ENCODE measurements around the gene KPNA4.
A peak's percentile ranks its signal among the peaks of the same experiment; 100 is the strongest.
"Not testable (repeated sequence)": the region's sequence is repeated elsewhere in the genome, so short reads cannot be mapped to it uniquely, and the experiment has no call there.

Gene KPNA4

GRCh38 chr3:160565442-160566403 lies at the start of gene KPNA4:
Gene KPNA4 (minus strand): TSS chr3:160565571. CDS start chr3:160565282, 289 bp downstream.
- peak; percentile 98 for DNase-seq

DNA sequence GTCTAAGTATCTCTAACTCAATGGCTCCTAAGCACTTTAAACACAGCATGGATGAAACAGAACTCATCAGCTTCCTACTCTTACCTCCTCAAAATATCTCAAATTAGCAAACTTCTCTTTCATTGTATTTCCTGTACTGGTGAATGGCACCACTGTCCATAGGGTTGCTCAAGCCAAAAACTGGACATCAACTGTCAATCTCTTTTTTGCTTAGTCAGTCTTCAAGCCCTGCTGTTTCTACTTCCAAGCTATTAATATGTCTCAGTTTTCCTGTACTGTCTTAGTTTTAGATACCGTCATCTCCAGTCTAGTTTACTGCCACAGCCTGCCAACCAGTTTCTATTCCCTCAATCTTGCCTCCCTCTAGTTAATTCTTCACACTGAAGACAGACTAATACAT lies 48.3 kb upstream of the KPNA4 start:
- no peak for DNase-seq

DNA sequence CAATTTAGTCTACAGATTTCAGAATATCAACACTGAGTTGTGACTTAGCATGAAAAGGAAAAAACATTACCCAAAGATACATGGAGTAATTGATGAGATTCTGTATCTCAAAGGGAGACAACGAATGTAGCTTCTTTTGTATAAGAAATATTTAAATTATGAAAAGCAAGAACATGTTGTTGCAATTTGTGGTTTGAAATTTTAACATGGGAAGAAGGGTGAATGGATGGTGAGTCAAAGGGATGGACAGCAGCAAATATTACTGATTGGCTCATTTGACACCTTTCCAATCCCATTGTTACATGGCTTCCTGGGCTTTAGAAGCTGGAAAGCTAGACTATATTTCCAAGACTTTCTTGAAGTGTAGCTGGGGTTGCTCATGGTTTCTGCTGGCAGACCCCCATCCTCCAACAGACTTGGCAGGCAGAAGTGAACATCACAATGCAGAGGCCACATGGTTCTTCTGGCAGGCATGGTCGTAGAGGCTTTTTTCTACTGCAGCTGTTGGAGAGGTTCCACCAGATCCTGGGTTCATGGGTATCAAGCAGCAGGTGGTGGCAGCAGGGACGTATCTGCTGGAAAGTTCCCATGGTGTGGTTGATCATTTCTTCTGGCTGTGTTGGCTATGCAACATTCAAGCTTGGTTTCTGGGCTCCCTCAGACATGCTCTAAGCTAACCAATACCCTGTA lies 47.2 kb upstream of the KPNA4 start:
- DNase-seq: no peak

DNA sequence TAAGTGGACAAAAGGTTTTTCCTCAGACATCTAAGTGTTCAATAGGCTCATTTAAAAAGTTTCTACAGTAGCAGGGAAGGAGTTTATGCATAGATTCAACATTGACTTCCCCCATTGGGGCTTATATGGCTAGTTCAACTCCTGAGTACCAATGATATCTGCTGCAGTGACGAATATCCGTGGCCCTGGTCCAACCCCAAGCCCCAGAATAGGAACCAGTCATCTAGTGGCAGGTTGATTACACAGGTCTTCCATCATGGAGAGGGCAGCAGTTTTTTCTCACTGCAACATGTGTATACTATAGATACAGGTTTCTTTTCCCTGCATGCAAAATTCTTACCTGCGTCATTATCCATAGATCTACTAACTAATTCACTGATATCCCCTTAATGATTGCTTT lies 45.8 kb upstream of the KPNA4 start:
- no peak for DNase-seq

- DNase-seq: no peak
Measured at GRCh38 chr3:160608870-160609269, 43.5 kb upstream of the KPNA4 start.

DNA sequence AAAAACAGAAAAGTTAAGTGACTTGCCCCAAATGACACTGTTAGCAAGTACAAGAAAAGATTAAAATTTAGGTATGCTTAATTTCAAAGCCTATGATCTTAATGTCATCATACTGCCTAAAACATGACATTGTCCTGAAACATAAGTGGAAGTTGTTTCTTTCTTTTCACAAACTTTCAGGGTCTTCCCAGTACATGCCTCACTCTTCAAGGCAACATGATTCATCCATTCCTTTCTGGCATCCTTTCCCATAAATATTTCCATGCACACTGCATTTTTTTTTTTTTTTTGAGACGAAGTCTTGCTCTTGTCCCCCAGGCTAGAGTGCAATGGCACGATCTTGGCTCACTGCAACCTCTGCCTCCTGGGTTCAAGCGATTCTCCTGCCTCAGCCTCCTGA lies 42.5 kb upstream of the KPNA4 start:
- no peak for DNase-seq

GRCh38 chr3:160605315-160605714 lies 39.9 kb upstream of the KPNA4 start:
- no peak for DNase-seq

DNA sequence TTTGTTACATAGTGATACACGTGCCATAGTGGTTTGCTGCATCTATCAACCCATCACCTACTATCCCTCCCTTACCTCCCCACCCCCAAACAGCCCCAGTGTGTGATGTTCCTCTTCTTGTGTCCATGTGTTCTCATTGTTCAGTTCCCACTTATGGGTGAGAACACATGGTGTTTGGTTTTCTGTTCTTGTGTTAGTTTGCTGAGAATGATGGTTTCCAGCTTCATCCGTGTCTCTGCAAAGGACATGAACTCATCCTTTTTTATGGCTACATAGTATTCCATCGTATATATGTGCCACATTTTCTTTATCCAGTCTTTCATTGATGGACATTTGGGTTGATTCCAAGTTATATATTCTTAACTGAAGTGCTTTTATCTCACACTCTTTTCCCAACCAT lies 38.5 kb upstream of the KPNA4 start:
- not testable (repeated sequence) for DNase-seq

DNA sequence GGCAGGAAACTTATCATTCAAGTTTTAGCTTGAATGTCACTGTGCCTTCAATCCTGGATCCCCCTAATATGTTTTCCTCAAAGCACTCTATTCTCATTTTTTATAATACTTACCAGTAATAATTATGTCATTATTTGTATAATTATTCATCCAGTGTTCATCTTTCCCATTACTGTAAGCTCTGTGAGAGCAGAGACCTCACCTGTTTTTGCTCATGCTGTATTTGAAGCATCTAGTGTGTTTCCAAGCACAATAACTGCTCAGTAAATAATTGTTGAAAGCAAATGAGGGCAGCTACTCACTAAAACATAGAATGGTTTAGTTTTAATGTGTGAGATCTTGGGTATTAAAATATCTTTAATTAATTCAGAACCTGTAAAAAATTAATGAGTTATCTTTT lies 36.9 kb upstream of the KPNA4 start:
- DNase-seq: no peak

DNA sequence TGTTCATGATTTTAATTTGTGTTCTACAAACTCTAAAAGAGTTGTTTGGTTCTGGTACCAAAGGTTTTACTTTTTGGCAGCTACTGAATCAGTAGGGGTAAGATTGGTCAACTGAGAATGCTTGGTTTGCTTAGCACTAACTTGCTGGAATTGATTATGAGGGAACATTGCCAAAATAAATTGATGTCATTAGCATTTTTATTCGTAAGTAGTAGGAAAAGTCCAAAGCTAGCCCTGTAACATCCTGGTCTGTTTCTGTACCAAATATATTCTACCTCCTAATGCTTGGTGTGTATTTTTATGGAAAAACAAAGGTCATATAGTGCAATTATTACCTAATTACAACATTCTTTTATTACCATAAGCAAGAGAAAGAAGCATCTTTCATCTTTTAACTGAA lies 35.9 kb upstream of the KPNA4 start:
- no peak for DNase-seq

GRCh38 chr3:160598865-160599264 lies 33.5 kb upstream of the KPNA4 start:
- no peak for DNase-seq

- no peak for DNase-seq
Measured at GRCh38 chr3:160588023-160588422, 22.7 kb upstream of the KPNA4 start.

GRCh38 chr3:160587105-160587504 lies 21.7 kb upstream of the KPNA4 start:
- DNase-seq: no peak

DNA sequence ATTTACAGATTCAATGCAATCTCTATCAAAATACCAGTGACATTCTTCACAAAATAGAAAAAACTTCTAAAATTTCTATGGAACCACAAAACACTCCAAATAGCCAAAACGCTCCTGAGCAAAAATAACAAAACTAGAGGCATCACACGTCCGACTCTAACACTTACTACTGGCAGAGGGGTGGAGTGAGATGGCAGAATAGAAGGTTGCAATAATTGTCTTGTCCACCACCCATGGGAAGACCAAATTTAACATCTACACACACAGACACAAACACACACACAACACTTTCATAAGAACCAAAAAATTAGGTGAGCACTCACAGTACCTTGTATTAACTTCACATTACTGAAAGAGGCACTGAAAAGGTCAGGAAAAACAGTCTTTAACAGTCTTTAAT lies 21.3 kb upstream of the KPNA4 start:
- no peak for DNase-seq

DNA sequence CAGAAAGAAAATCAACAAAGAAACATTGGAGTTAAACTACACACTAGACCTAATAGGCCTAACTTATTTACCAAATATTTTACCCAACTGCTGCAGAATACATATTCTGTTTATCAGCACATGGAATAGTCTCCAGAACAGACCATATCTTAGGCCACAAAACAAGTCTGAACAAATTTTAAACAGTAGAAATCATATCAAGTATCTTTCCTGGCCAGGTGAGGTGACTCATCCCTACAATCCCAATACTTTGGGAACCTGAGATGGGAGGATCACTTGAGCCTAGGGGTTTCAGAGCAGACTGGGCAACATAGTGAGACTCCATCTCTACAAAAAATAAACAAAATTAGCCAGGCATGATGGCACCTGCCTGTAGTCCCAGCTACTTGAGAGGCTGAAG lies 18.1 kb upstream of the KPNA4 start:
- no peak for DNase-seq

- no peak for DNase-seq
Measured at GRCh38 chr3:160580938-160581337, 15.6 kb upstream of the KPNA4 start.

GRCh38 chr3:160577556-160578195 lies 12.3 kb upstream of the KPNA4 start:
- DNase-seq: no peak

DNA sequence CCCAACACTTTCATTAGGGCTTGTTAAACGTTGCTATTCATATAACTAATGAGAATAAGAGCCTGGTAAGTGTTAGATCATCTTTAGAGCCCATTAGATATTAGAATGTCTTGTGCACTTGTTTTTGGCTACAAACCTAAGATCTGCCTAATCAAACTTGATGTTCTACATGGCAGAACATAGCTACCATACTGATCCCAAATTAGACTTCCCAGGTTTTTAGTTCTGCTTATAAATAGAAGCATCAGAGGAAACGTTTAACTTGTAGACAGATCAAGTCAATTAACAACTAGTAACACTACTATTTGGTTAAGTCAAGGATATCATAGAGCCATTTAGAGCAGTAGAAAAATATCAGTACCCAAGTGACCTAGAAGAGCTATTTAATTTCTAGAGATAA lies 11.7 kb upstream of the KPNA4 start:
- DNase-seq: no peak

DNA sequence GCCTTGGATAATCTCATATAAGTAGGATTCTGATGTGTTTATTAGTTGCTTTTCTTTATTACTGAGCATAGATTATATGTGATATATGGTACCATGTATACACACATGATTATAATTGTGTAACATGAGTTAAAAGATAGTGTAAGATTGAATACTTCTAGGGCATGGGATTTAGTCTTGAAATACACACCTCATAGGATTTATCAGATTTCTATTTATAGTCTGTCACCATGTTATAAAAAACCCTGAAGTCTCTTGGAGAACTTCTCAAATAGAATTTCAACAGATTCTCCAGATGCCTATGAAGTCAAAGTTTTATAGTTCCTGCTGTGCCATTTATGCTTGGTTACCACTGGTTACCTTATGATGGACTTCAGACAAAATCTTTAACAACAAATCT lies 11.2 kb upstream of the KPNA4 start:
- no peak for DNase-seq

GRCh38 chr3:160575589-160575988 lies 10.2 kb upstream of the KPNA4 start:
- no peak for DNase-seq

GRCh38 chr3:160574636-160575035 lies 9.3 kb upstream of the KPNA4 start:
- no peak for DNase-seq

DNA sequence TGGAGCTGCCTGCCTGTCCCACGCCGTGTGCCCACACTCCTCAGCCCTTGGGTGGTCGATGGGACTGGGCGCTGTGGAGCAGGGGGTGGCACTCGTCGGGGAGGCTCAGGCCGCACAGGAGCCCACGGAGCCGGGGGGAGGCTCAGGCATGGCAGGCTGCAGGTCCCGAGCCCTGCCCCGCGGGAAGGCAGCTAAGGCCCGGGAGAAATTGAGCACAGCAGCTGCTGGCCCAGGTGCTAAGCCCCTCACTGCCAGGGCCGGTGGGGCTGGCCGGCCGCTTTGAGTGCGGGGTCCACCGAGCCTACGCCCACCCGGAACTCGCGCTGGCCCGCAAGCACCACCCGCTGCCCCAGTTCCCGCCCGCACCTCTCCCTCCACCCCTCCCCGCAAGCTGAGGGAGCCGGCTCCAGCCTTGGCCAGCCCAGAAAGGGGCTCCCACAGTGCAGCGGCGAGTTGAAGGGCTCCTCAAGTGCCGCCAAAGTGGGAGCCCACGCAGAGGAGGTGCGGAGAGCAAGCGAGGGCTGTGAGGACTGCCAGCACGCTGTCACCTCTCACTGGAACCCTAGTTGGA lies 8.7 kb upstream of the KPNA4 start:
- not testable (repeated sequence) for DNase-seq

DNA sequence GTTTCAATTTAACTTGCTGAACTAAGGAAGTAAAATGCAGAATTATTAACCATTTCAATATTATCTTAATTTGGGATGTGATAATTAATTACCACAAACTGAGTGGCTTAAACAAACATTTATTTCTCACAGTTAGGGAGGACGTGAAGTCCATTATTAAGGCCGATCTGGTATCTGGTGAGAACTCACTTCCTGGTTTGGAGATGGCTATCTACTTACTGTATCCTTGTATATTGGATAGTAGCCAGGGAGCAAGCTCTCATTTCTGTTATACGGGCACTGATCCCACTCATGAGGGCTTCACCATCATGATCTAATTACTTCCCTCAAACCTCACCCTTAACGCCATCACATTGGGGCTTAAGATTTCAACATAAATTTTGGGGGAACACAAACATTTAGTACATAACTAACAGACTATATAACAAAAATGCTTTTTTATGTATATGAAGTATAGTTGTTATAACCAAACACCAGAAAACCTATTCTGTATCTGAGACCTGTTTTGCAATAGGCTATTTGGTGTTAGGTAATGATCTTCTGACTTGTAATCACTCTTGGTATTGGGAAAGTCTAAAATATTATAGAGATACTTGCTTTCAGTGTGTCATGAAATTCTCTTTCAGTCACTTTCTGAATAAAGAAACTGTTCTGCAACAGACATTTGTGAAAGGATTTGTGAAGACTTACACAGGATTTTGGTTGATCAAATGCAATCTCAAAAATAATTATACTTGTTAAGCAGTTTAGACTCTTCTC lies 4.7 kb upstream of the KPNA4 start:
- DNase-seq: no peak
